OCI-M1 (cell line): ENCODE results near the gene NSL1.
A peak's percentile ranks its signal among the peaks of the same experiment; 100 is the strongest.
"Not testable (repeated sequence)": the region's sequence is repeated elsewhere in the genome, so short reads cannot be mapped to it uniquely, and the experiment has no call there.

ENCODE experiments used
- DNase-seq: peaks from one replicate; lab custom pipeline; 2025; lab: John Stamatoyannopoulos, UW

The NSL1 gene, protein sequence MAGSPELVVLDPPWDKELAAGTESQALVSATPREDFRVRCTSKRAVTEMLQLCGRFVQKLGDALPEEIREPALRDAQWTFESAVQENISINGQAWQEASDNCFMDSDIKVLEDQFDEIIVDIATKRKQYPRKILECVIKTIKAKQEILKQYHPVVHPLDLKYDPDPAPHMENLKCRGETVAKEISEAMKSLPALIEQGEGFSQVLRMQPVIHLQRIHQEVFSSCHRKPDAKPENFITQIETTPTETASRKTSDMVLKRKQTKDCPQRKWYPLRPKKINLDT

DNA sequence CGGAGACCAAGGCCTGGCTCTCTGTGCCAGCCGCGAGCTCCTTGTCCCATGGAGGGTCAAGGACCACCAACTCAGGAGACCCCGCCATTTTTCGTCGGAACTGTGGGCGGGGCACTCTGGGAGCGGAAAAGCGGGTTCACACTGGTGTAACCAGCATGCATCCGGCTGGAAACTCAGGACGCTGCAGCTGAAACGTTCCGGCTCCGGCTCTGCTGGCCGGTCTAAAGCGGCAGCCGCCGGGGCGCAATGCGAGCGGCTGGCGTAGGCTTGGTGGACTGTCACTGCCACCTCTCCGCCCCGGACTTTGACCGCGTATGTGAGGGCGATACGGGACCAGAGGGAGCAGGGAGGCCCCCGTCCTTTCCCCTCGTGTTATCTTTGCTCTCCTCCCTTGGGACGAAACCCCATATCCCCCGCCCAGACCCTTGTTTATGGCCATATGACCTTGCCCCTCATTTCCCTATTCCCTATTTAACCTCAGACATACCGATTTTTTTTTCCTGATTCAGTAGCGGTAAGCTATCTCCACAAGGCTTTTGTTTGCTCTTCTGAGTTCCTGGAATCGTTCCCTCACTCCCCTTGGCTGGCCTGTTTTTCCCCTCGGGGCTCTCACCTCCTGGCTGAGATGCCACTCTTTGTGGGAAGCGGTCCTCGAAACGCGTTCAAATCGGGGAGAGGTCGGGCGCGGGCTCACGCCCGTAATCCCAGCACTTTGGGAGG is at the start of gene NSL1, which contains the start of gene TATDN3:
Gene NSL1, minus strand, starts transcription at position 102 of the 720 bp plus-strand sequence. Its CDS starts 14 bp downstream, at position 88.
Gene TATDN3, plus strand, starts transcription at position 219 of the 720 bp plus-strand sequence. Its CDS starts 28 bp downstream, at position 247.
- peak; percentile 98 for DNase-seq

DNA sequence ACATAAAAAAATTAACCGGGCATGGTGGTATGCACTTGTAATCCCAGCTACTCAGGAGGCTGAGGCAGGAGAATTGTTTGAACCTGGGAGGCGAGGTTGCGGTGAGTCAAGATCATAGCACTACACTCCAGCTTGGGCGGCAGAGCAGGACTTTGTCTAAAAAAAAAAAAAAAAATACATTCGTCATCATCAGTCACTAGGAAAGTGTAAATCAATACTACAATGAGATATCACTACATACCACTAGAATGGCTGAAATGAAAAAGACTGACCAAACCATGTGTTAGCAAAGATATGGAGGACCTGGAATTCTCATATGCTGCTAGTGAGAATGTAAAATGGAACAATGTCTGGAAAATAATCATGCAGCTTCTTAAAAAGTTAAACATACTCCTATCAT is 46.6 kb upstream of the NSL1 start:
- no peak for DNase-seq

DNA sequence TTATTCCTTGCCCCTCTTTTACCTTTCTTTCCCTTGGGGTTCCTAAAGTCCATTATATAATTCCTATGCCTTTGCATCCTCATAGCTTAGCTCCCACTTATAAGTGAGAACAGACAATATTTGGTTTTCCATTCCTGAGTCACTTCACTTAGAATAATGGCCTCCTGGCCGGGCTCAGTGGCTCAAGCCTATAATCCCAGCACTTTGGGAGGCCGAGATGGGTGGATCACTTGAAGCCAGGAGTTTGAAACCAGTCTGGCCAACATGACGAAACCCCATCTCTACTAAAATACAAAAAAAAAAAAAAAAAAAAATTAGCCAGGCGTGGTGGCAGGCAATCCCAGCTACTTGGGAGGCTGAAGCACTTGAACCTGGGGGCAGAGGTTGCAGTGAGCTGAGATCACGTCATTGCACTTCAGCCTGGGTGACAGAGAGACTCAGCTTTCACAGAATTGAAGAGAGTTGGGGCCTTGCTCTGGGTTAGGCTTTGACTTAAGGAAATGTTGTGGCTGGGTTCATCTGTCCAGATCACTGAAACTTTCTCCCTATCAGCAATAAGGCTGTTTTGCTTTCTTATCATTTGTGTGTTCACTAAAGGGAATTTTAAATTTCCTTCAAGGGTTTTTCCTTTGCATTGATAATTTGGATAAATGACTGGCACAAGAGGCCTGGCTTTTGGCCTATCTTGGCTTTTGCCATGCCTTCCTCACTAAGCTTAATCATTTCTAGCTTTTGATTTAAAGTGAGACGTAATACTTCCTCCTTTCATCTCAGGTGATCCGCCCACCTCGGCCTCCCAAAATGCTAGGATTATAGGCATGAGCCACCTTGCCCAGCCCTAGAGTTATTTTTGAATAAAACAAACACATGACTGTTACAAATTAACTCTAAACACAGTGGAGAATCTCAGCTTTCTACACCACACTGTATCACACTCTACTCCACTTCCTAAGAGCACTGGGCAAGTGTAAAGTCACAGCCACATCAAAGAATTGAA is 41.9 kb upstream of the NSL1 start:
- not testable (repeated sequence) for DNase-seq

DNA sequence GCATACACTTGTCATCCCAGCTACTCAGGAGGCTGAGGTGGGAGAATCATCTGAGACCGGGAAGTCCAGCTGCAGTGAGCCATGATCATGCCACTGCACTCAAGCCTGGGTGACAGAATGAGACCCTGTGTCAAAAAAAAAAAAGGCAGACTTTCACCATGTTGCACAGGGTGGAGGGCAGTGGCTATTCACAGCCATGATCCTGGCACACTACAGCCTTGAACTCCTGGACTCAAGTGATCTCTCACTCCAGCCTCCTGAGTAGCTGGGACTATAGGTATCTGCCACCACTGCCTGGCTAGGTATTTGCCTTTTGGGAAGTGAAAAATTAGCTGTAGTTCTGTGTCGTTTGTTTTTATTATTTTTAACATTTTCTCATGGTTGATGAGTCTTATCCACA is 36.8 kb upstream of the NSL1 start:
- DNase-seq: no peak

DNA sequence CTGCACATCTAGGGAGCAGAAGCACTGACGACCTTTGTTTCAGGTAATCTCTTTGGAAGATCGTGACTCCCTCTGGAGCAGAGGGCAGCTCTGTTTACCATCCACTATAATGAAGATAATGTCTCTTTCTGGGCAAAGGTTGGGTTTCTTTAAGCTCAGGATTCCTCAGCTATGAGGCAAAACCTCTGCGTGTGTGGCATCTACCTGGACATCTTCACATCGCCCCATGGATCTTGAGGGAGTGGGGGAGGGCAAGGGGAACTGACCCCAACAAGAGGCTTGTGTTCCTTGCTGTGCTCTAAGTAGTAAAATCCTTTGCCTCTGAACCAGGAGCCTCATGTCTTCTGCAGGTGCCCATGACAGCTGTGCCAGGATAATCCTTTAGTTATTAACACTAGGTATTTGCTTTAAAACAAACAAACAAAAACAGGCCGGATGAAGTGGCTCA is 36.3 kb upstream of the NSL1 start:
- no peak for DNase-seq

DNA sequence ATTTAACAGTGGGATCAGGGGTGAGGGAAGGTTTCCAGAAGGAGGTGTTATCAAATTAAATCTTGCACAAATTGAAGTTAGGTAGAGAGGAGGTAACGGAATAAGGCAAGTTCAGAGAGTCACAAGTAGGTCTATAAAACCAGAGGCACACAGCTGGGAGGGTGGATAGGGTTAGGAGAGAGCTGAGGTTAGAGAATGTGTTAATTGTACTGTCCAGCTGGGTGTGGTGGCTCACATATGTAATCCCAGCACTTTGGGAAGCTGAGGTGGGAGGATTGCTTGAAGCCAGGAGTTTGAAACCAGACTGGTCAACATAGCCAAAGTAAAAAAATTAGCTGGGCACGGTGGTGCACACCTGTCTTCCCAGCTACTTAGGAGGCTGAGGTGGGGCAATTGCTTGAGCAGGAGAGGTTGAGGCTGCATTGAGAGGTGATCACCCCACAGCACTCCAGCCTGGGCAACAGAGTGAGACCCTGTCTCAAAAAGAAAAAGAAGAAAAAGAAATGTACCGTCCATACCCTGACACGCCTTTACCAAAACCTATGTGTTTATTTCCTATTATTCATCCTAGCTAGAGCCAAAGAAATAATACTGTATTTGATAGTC is 35.7 kb upstream of the NSL1 start:
- no peak for DNase-seq

DNA sequence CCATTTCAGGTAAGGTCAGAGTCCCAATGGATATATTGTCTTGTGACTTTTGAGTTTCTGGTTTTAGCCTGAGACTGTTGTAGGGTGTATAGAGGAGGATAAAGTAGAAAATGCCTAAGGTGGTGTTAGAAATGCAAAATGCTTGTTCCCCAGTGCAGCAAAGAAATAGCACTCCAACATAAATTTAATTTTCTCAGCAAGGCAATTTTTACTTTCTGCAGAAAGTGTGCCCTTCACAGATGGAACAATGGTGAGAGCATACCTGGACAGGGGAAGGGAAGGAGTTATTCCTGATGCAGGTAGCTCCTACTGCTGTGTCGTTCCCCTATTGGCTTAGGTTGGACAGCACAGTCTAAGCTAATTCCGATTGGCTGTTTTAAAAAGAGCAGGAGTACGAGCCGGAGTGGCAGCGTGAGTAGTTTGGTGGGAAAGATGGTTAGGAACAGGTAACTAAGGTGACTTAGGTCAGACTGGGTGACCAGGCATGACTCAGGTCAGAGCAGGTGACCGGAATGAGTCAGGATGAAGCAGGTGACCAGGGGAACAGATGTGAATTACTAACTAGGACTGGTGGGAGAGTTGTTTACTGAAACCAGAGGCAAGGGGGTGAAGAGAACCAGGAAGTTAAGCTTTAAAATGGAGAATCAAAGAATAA is 34.3 kb upstream of the NSL1 start:
- no peak for DNase-seq

DNA sequence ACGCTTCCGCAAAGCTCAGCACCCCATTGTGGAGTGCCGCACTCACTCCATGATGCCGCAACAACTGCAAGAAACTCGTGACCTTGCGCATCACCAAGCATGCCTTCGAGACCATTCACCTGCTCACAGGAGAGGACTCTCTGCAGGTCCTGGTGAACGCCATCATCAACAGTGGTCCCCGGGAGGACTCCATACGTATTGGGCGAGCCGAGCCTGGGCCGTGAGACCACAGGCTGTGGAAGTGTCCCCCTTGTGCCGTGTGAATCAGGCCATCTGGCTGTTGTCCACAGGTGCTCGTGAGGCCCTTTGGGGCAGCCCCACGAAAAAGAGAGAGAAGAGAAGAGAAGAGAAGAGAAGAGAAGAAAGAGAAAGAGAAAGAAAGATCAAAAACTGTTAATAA is 32.6 kb upstream of the NSL1 start:
- no peak for DNase-seq

DNA sequence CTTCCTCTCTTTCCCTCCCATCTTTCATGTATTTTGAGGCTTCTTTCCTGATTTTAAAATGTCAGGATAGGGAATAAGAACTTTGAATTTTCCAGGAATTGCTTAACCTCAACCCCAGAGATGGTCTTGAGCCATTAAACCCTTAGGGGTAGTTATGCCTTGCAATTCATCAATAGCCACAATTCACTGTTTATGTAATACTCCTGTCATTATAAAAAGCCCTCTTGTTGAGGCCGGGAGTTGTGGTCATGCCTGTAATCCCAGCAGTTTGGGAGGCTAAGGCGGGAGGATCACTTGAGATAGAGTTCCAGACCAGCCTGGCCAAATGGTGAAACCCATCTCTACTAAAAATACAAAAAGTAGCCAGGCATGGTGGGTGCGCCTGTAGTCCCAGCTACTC is 31.4 kb upstream of the NSL1 start:
- DNase-seq: no peak

DNA sequence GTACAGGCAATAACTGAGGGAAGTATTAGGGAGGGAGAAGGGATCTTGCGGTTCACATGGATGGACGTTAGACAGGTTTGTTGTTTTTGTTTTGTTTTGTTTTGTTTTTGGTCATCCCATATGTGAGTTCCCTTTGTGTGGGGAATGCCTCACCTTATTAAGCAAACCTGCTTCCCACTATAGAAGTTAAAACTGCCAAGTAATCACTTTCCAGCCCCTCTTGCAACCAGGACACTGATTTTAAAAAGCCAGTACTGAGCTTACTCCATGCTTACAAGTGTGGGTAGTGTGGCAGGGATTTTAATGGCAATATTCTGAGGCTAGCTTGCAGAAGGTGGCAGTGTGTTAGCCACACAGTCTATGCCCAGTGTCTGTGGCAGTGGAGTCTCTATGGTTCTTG is 29.4 kb upstream of the NSL1 start:
- no peak for DNase-seq

DNA sequence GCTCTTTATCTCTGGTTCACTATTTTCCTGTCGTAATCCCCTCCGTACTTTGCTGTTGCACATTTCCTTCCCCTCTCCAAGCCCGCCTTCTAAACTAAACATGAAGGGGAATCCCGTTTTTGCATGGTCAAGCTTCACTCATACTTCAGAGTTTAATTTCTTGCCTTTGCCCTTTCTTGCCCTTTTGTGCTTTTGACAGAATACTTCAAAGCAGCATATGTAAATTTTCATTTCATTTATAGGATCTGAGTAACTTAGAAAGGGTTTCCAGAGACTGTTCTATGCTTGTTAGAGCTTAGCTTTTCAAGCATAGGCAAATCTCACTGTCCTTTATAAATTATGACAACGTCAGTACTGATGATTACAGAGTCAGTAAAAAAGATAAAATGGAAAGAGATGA is 28.1 kb upstream of the NSL1 start:
- DNase-seq: no peak

DNA sequence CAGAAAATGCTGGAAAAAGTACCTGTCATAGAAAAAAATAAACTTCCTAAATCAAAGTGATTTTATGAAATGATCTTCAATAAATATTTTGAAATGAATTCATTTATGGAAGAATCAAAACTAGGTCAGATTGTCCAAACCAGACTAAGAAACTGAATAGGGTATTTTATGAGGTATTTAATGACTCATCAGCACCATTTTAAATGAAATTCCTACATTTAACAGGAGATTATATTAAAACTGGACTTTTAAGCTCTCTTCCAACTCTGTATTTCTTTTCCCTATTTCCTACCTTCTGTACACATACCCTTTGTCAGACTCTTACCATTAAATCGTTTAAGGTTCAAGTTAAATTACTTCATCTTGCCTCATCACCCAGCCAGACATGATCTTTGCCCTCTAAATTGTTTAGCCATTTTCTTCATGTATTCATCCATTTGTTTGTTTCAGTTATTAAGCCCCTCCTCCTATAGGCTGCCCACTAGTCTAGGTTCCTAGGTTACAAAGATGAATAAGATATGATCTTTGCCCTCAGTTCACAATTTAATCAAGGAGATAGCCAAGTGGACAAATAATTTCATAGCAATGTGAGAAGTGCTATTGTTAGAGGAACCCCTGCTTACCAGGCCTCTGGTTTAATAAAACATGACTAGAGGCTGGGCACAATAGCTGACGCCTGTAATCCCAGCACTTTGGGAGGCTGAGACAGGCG is 25.1 kb upstream of the NSL1 start:
- no peak for DNase-seq

DNA sequence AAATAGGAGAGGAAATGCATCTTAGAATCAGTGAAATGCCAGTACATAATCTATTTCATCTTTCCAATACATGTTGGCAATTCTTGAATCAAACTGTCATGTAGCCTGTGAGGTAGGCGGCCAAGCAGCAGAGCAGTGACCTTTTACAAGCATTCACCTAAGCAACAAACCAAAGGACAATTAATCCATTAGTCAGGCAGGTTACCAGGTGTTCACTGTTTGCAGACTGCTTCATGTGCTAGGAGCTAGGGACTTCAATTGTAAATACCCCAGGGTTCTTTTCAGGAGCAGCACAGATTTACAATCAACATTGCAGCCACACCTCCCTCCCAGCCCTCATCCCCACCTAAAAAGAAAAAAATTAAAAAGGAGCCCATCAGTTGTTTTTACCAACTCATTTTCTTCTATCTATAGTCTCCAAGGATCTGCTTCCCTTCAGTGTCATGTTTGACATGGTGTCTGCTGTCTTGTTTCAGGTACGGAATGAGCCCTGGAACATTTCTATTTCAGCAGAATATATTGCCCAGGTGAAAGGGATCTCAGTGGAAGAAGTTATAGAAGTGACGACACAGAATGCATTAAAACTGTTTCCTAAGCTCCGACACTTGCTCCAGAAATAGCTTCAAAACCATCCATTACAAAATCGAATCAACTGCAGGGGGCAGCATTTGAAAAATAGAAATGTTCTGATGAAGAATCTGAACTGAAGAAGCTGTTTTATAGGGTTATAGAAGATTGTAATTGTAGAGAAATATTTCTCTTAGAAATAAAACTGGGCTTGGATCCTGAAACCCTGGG is 23.2 kb upstream of the NSL1 start:
- peak; percentile 51 for DNase-seq

DNA sequence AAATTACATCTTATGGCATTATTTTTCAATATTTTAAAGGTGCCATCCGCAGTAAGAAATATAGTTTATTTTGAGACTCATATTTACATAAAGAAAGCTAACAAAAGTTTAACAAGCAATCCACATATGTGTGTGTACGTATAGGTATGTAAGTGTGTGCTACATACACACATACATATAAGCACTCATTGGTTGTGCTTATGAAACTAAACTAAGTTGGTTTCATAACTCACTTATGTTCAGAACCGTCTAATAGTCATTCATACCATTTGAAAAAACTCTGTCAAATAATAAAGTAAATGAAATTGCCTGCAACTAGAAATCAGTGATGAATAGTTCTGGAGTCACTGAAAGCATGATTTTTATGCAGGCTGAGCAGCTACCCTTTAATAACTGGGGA is 14.2 kb upstream of the NSL1 start:
- no peak for DNase-seq

DNA sequence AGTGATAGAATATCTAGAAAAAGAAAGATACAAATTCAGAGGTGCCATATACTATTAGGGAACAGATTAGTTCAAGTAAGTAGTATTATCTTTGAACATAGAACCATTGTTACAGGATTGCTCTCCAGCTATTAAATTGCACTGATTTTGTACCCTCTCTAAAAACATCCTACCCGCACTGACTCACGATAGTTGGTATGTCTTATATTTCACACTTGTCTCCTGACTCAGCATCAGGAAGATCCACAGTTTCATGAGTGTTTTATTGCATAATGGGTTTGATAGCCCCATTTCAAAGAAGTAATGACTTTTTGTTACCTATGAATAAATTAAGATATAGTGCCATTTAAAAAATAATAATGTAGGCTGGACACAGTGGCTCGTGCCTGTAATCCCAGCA is 6.1 kb upstream of the NSL1 start:
- no peak for DNase-seq

DNA sequence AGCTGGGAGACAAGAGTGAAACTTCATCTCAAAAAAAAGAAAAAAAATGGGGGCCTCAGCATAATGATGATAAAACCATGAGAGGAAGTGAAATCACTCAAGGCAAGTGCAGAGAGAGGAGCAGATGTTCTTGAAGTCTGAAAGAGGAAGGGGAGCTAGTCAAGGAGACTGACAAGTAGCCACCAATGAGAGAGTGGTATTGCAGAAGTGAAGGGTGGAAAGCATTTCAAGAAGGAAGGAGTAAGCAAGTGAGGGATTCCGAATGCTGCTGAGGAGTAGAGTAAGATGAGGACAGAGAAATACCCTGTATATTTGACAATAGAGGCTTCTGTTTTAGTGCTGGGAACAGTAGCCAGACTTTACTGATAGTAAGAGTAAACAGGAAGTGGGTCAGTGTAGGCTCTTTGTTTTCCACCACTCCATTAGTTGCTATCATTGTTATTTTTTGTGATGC is 3.0 kb upstream of the NSL1 start:
- DNase-seq: peak; percentile 73

DNA sequence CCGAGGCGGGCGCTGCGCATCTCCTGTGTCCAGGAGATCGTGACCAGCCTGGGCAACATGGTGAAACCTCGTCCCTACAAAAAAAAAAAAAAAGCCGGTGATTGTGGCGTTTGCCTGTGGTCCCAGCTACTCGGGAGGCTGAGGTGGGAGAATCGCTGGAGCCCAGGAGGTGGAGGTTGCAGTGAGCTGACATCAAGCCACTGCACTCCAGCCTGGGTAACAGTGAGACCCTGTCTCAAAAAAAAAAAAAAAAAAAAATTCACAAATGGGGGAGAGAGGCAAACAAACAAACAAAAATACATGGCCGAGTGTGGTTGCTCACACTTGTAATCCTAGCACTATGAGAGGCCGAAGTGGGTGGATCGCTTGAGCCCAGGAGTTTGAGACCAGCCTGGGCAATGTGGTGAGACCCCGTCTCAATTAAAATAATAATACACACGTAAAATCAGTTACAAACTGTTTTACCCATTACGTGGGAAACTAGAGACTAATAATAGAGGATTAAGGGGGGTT is 875 bp upstream of the NSL1 start:
- peak; percentile 50 for DNase-seq

DNA sequence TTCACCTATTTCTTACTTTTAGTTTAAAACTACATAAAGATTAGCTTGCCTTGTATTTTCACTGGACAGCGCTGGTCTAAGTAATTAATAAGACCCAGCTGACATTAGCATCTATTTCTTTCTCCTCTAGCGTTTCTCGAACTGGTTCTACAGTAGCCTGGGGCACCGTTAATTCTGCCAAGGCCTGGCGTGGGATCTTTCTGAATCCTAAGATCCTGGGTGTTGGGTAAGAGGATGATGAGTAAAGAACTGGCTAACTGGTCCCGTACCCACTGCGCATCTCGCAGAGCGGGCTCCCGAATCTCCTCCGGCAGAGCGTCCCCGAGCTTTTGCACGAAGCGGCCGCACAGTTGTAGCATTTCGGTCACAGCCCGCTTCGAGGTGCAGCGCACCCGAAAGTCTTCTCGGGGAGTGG is 309 bp downstream of the NSL1 start:
- DNase-seq: peak; percentile 88

DNA sequence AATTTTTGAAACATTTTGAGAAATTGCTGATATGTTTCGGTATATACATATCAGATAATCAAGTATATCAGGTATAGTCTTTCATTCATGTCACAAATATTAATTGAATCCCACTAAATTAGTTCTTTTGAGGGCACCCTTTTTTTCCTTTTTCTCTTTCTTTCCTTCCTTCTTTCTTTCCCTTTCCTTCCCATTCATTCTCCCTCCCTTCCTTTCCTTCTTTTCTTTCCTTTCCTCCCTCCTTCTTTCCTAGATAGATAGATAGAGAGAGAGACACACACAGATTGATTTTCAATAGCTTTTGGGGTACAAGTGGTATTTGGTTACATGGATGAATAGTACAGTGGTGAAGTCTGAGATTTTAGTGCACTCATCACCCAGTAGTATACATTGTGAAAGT is 5.7 kb downstream of the NSL1 start:
- DNase-seq: no peak

DNA sequence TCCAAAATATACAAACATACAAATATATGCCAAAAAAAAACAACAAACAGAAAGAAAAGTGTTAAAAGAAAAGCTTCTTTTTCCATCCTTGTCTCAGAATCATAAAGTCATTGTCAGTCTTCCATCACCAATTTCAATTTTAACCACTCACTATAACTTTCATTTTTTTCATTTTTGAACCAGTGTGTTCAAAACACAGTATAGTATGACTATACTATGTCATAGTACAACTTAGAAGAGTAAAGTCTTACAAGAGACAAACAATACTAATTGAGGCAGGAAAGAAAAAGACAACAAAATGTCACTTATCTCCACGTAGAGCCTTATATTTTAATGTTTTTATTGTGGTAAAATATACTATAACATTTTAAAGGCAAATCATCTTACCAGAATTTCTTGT is 7.6 kb downstream of the NSL1 start:
- no peak for DNase-seq
